Ecto neural progenitor cell (in vitro differentiated cells): ENCODE data around the gene E2F8.

Experiments used
- DNase-seq: peaks from one replicate; pipeline ENCODE4 v3.0.0-alpha.2; 2018; ENCODE audit warnings: low spot score

Gene E2F8

GRCh38 chr11:19252394-19253152, 11.8 kb upstream of the E2F8 start:
- no peak for DNase-seq

GRCh38 chr11:19251577-19251976, 10.8 kb upstream of the E2F8 start:
- no peak for DNase-seq

- DNase-seq, result no peak
These were observed 6.1 kb upstream of the E2F8 start for GRCh38 chr11:19246816-19247215.

GRCh38 chr11:19245351-19245750, 4.6 kb upstream of the E2F8 start:
- DNase-seq, result no peak

- DNase-seq, result no peak
These were observed 3.9 kb upstream of the E2F8 start for GRCh38 chr11:19244621-19245020.

- no peak for DNase-seq
These were observed 3.3 kb upstream of the E2F8 start for GRCh38 chr11:19244084-19244483.

GRCh38 chr11:19243613-19244012, 2.9 kb upstream of the E2F8 start:
- no peak for DNase-seq

- DNase-seq, result no peak
These were observed 2.4 kb upstream of the E2F8 start for GRCh38 chr11:19243143-19243542.

GRCh38 chr11:19242179-19242932, 1.6 kb upstream of the E2F8 start:
- peak; percentile 65 for DNase-seq

GRCh38 chr11:19241260-19242178, 774 bp upstream of the E2F8 start:
- DNase-seq, result peak; percentile 79

- DNase-seq, result no peak
These were observed 1.7 kb downstream of the E2F8 start for GRCh38 chr11:19239039-19239438.

GRCh38 chr11:19237813-19238212, 2.9 kb downstream of the E2F8 start:
- DNase-seq, result no peak

- DNase-seq, result no peak
These were observed 3.4 kb downstream of the E2F8 start for GRCh38 chr11:19237381-19237780.

- no peak for DNase-seq
These were observed 6.4 kb downstream of the E2F8 start for GRCh38 chr11:19234231-19234817.

- no peak for DNase-seq
These were observed 7.7 kb downstream of the E2F8 start for GRCh38 chr11:19232910-19233503.

GRCh38 chr11:19229671-19230070, 11.1 kb downstream of the E2F8 start:
- no peak for DNase-seq

- no peak for DNase-seq
These were observed 11.8 kb downstream of the E2F8 start for GRCh38 chr11:19228968-19229367.

- DNase-seq, result no peak
These were observed 14.2 kb downstream of the E2F8 start for GRCh38 chr11:19226378-19227195.

- no peak for DNase-seq
These were observed 15.2 kb downstream of the E2F8 start for GRCh38 chr11:19225581-19225980.

- DNase-seq, result no peak
These were observed 15.6 kb downstream of the E2F8 start for GRCh38 chr11:19225123-19225522.
